Heart left ventricle (tissue), 13 donors: Measurements from ENCODE around the gene C17orf67.

Experiments used
- CTCF ChIP-seq, 12 donors: fragments of 200-600 bp; sonication (generic) in 4 of 12; IDR thresholded peaks; one replicate each; pipeline versions ENCODE4 v1.5.0 to v1.8.0; 2018 to 2022; ENCODE audit warnings: antibody characterized with exemption in 12 of 12, mild to moderate bottlenecking in 5 of 12
- POLR2A ChIP-seq, 2 donors: fragments of 450-650 bp; IDR thresholded peaks; one replicate each; pipeline ENCODE4 v1.6.1; 2017; ENCODE audit warnings: antibody characterized with exemption in 2 of 2, mild to moderate bottlenecking in 2 of 2, moderate library complexity in 2 of 2
- donor health status: ischemic (EF 13 %, LVEDD 7.1; RV severe dilation, severe dysfunction).
- donor health status: DM: no; HTN: yes; CAD: no.
- donor health status: DM: no; HTN: no; CAD: no.
- donor health status: ischemic (EF 25% LVEDD 6.9; RV normal size, moderate dysfunction).
- donor health status: ischemic (EF 25% LVEDD 5.7; RV mildly dilated, moderate dysfunction).
- donor health status: ischemic (EF 35%, LVEDD 5.7; RV mildly dilated, moderate dysfunction).
- donor health status: nonischemic (EF 11% LVEDD 7.7; RV severe dilation, severe dysfunction).
- donor health status: DM: yes; HTN: yes; CAD: no.
- donor health status: PGD.
- donor health status: ischemic (EF 29% LVEDD 5.4; RV normal size, mild dysfunction).
- donor health status: nonischemic (EF 23%, LVEDD 6.1; RV moderate dilation, normal function).

- no peak for TF ChIP-seq CTCF (IDR thresholded peaks at IDR 0.05)
- TF ChIP-seq POLR2A (IDR thresholded peaks at IDR 0.05): no peak
Measured at GRCh38 chr17:56850591-56850990, 16.9 kb upstream of the C17orf67 start.
